ENCODE measurements around the gene KLHDC3.

KLHDC3 gene

GRCh38 chr6:43013843-43014433 lies at the start of gene KLHDC3, which contains the start of gene MEA1:
Gene KLHDC3 (plus strand): TSS chr6:43014249. CDS start chr6:43017193, 2,944 bp downstream.
Gene MEA1 (minus strand): TSS chr6:43013946. CDS start chr6:43013813, 133 bp downstream.
- DNase-seq (ENCODE audit: insufficient read length, low spot score) (peak; percentile 100), FAIRE-seq (peak; percentile 96)

- no peak for DNase-seq (ENCODE audit: insufficient read length, low spot score)
- FAIRE-seq: no peak
Observed at GRCh38 chr6:42966571-42966970, 47.5 kb upstream of the KLHDC3 start.

GRCh38 chr6:42967228-42967627 lies 46.8 kb upstream of the KLHDC3 start:
- DNase-seq (ENCODE audit: insufficient read length, low spot score): no peak
- FAIRE-seq: peak; percentile 58

GRCh38 chr6:42968126-42968701 lies 45.8 kb upstream of the KLHDC3 start:
- FAIRE-seq: no peak
- DNase-seq (ENCODE audit: insufficient read length, low spot score): no peak

GRCh38 chr6:42968783-42969182 lies 45.3 kb upstream of the KLHDC3 start:
- no peak for FAIRE-seq

GRCh38 chr6:42969431-42969830 lies 44.6 kb upstream of the KLHDC3 start:
- DNase-seq (ENCODE audit: insufficient read length, low spot score) (no peak), FAIRE-seq (no peak)

More at GRCh38 chr6:42968783-42969182, 45.3 kb upstream of the KLHDC3 start:
- DNase-seq (ENCODE audit: insufficient read length, low spot score): no peak

- no peak for DNase-seq (ENCODE audit: insufficient read length, low spot score)
- FAIRE-seq: peak; percentile 4
Observed at GRCh38 chr6:42969934-42970333, 44.1 kb upstream of the KLHDC3 start.

- no peak for FAIRE-seq
- DNase-seq (ENCODE audit: insufficient read length, low spot score): no peak
Observed at GRCh38 chr6:42970871-42971612, 43.0 kb upstream of the KLHDC3 start.

GRCh38 chr6:42971746-42972327 lies 42.2 kb upstream of the KLHDC3 start:
- DNase-seq (ENCODE audit: insufficient read length, low spot score) (no peak), FAIRE-seq (no peak)

- DNase-seq (ENCODE audit: insufficient read length, low spot score) (no peak), FAIRE-seq (no peak)
Observed at GRCh38 chr6:42973926-42974325, 40.1 kb upstream of the KLHDC3 start.

GRCh38 chr6:42974919-42975505 lies 39.0 kb upstream of the KLHDC3 start:
- DNase-seq (ENCODE audit: insufficient read length, low spot score): no peak
- FAIRE-seq: no peak

GRCh38 chr6:42978487-42978838 lies 35.6 kb upstream of the KLHDC3 start:
- no peak for FAIRE-seq
- no peak for DNase-seq (ENCODE audit: insufficient read length, low spot score)

GRCh38 chr6:42978839-42979522 lies 35.1 kb upstream of the KLHDC3 start, which contains the start of gene PEX6:
Gene PEX6 (minus strand): TSS chr6:42979181. CDS start chr6:42979150, 31 bp downstream.
- peak; percentile 95 for DNase-seq (ENCODE audit: insufficient read length, low spot score)
- FAIRE-seq: peak; percentile 89

GRCh38 chr6:42979523-42980177 lies 34.4 kb upstream of the KLHDC3 start:
- DNase-seq (ENCODE audit: insufficient read length, low spot score) (peak; percentile 32), FAIRE-seq (no peak)

GRCh38 chr6:42981836-42982235 lies 32.2 kb upstream of the KLHDC3 start:
- no peak for DNase-seq (ENCODE audit: insufficient read length, low spot score)
- FAIRE-seq: no peak

- DNase-seq (ENCODE audit: insufficient read length, low spot score) (peak; percentile 97), FAIRE-seq (peak; percentile 26)
Observed at GRCh38 chr6:42984001-42984923, 29.8 kb upstream of the KLHDC3 start, which contains the start of gene PPP2R5D. Gene PPP2R5D (plus strand): TSS chr6:42984570. CDS start chr6:42984678, 108 bp downstream.

- FAIRE-seq: peak; percentile 9
- DNase-seq (ENCODE audit: insufficient read length, low spot score): no peak
Observed at GRCh38 chr6:42984924-42985475, 29.0 kb upstream of the KLHDC3 start.
